HepG2 (cell line): ENCODE data around the gene PDZRN4. TPM values are rescaled to one million over a fixed set of nuclear protein-coding genes. Genes with fewer than 3 reads are reported as not detected.
"Not testable (repeated sequence)": the region's sequence is repeated elsewhere in the genome, so short reads cannot be mapped to it uniquely, and the experiment has no call there.

Experiments used
- ATAC-seq: fragments of 200-7000 bp; cut with Tn5 transposase; 3 replicates; pipeline ENCODE4 v1.9.1; 2020; ENCODE audit warnings: mild to moderate bottlenecking, moderate library complexity
- BruUV-seq: library from RNA; stranded (reverse); fragments of 400-500 nt; replicated peaks from 2 replicates; lab custom pipeline; 2021; lab: Mats Ljungman, UMichigan
- CTCF ChIA-PET: fragments of 300-600 bp; formaldehyde crosslinking; extraction: SDS; loops from one replicate; lab custom pipeline; 2021; ENCODE audit warnings: low total read pairs, inconsistent platforms, low intra/inter-chr PET ratio; lab: Yijun Ruan, JAX
- POLR2A ChIA-PET: fragments of 350-600 bp; sonication (Branson Sonifier 250); formaldehyde crosslinking; loops from one replicate; lab custom pipeline; 2020; ENCODE audit warnings: antibody characterized with exemption, inconsistent platforms; lab: Yijun Ruan, JAX
- DNase-seq: peaks from one replicate; pipeline ENCODE4 v3.0.0-alpha.2; 2015; ENCODE audit warnings: low spot score
- FAIRE-seq: peaks from 3 replicates; lab custom pipeline; 2011; peaks lifted over from hg19 to GRCh38; lab: Jason Lieb, UNC
- H2AFZ ChIP-seq: one replicate; pipeline ENCODE4 v1.6.1; 2011; ENCODE audit warnings: low read length, inconsistent platforms
- H3K27ac ChIP-seq: fragments of 300-600 bp; 3 replicates; pipeline ENCODE4 v1.8.0; 2011; ENCODE audit warnings: mixed run types, mild to moderate bottlenecking, mixed read lengths, low read length, inconsistent platforms; ENCODE audit not compliant: insufficient read depth; ENCODE audit errors: extremely low read length
- H3K27me3 ChIP-seq, 2 experiments: fragments of 200-600 bp in 1 of 2; 2 replicates in 1 of 2; 3 replicates in 1 of 2; pipeline versions ENCODE4 v1.6.0 to v1.8.0; 2011; ENCODE audit warnings: low read length in 2 of 2, mild to moderate bottlenecking in 2 of 2, moderate library complexity in 2 of 2, inconsistent platforms in 1 of 2; ENCODE audit not compliant: insufficient read depth in 2 of 2, control insufficient read depth in 1 of 2
- H3K36me3 ChIP-seq, 2 experiments: fragments of 200-600 bp in 1 of 2; replicated peaks in 1 of 2; 2 replicates in 1 of 2; 3 replicates in 1 of 2; pipeline versions ENCODE4 v1.5.1 to v1.8.0; 2011; ENCODE audit warnings: low read length in 2 of 2, inconsistent platforms in 1 of 2; ENCODE audit not compliant: insufficient read depth in 2 of 2, control insufficient read depth in 1 of 2
- H3K4me1 ChIP-seq: 2 replicates; pipeline ENCODE4 v1.5.1; 2012; ENCODE audit warnings: low read length, inconsistent platforms; ENCODE audit not compliant: insufficient read depth
- H3K4me2 ChIP-seq: 2 replicates; pipeline ENCODE4 v1.6.0; 2011; ENCODE audit warnings: low read depth, low read length, inconsistent platforms
- H3K4me3 ChIP-seq, 3 experiments: fragments of 200-600 bp in 1 of 3; sonication (generic), shearing (Covaris generic) in 1 of 3; replicated peaks in 1 of 3; 2 replicates each; pipeline ENCODE4 v1.5.1; 2011 to 2016; ENCODE audit warnings: low read length in 3 of 3, inconsistent platforms in 2 of 3, low read depth in 2 of 3, mild to moderate bottlenecking in 2 of 3, control low read depth in 1 of 3, mixed read lengths in 1 of 3; ENCODE audit not compliant: insufficient read depth in 1 of 3
- H3K79me2 ChIP-seq: one replicate; pipeline ENCODE4 v1.6.1; 2011; ENCODE audit warnings: low read length, inconsistent platforms; ENCODE audit not compliant: insufficient read depth
- H3K9ac ChIP-seq: 2 replicates; pipeline ENCODE4 v1.6.0; 2011; ENCODE audit warnings: mild to moderate bottlenecking, low read depth, low read length, inconsistent platforms; ENCODE audit not compliant: insufficient read depth
- H3K9me3 ChIP-seq: 2 replicates; pipeline ENCODE4 v1.5.1; 2012; ENCODE audit warnings: mild to moderate bottlenecking, low read length
- H4K20me1 ChIP-seq: 2 replicates; pipeline ENCODE4 v1.6.0; 2011; ENCODE audit warnings: inconsistent platforms, mild to moderate bottlenecking, low read length, moderate library complexity; ENCODE audit not compliant: insufficient read depth
- NR2F1 ChIP-seq, 2 experiments: fragments of 450-650 bp in 1 of 2; formaldehyde crosslinking in 1 of 2; IDR thresholded peaks; 2 replicates each; pipeline versions ENCODE4 v1.5.0 to v1.6.1; 2016 to 2020; ENCODE audit warnings: mild to moderate bottlenecking in 1 of 2, missing compliant biosample characterization in 1 of 2, missing genetic modification reagents in 1 of 2, moderate library complexity in 1 of 2
- REXO4 ChIP-seq: sonication (generic); formaldehyde crosslinking; IDR thresholded peaks from 2 replicates; pipeline ENCODE4 v1.8.0; 2022; ENCODE audit warnings: missing genetic modification reagents, mild to moderate bottlenecking, borderline replicate concordance
- SIX4 ChIP-seq: sonication (generic); formaldehyde crosslinking; IDR thresholded peaks from 2 replicates; pipeline ENCODE4 v1.4.0; 2020; ENCODE audit warnings: missing genetic modification reagents
- SUZ12 ChIP-seq: fragments of 150-350 bp; IDR thresholded peaks from 2 replicates; pipeline ENCODE4 v1.6.1; 2014; ENCODE audit warnings: low read depth, low read length
- XRCC5 ChIP-seq: fragments of 200-400 bp; formaldehyde crosslinking; optimal IDR thresholded peaks from 2 replicates; pipeline ENCODE3; 2017; ENCODE audit warnings: mild to moderate bottlenecking, low read length
- ZNF331 ChIP-seq: sonication (generic); formaldehyde crosslinking; IDR thresholded peaks from 2 replicates; pipeline ENCODE4 v1.4.0; 2020; ENCODE audit warnings: missing genetic modification reagents
- ZNF446 ChIP-seq: sonication (generic); formaldehyde crosslinking; IDR thresholded peaks from 2 replicates; pipeline ENCODE4 v1.5.0; 2020; ENCODE audit warnings: mild to moderate bottlenecking, missing genetic modification reagents
- WGBS: methylation state at CpG from one replicate; pipeline ENCODE4 v1.1.6; 2017; ENCODE audit warnings: low lambda C conversion rate; 5-methylcytosine and 5-hydroxymethylcytosine counted together
- in situ Hi-C: cut with HindIII; loops from 2 replicates; pipeline ENCODE4 v1.10.0; 2017; ENCODE audit warnings: low pct_unique_long_range_greater_than_20kb; ENCODE audit not compliant: extremely low pct_ligation_motif_present
- intact Hi-C: fragments of 100-400 bp; cut with micrococcal nuclease; formaldehyde crosslinking; loops from one replicate; pipeline ENCODE4 v1.10.0; 2022; ENCODE audit not compliant: unreplicated experiment
- polyA plus RNA-seq, 8 experiments: library from polyadenylated mRNA; depleted of rRNA in 3 of 8; stranded (reverse) in 7 of 8; unstranded in 1 of 8; fragments of >200 nt; fragmentation: Illumina TruSeq in 4 of 8; extraction: Trizol in 4 of 8; gene quantifications; 2 replicates each; pipeline versions ENCODE4 v1.2.1 to v1.2.3, GENCODE V29; 2011 to 2016; ENCODE audit warnings: low read depth in 4 of 8, missing spikeins in 1 of 8, mixed read lengths in 1 of 8; ENCODE audit not compliant: insufficient read depth in 1 of 8
- total RNA-seq, 5 experiments: library from RNA; depleted of rRNA; stranded (reverse); fragments of >200 nt; fragmentation: Illumina TruSeq; extraction: Trizol; gene quantifications; 2 replicates each; pipeline ENCODE4 v1.2.3, GENCODE V29; 2016; ENCODE audit warnings: low read depth in 1 of 5
- TF ChIP-seq, protein P1 (sequence below): sonication (generic); formaldehyde crosslinking; IDR thresholded peaks from 2 replicates; pipeline ENCODE4 v1.4.0; 2020; ENCODE audit warnings: mild to moderate bottlenecking, missing genetic modification reagents, borderline replicate concordance
- TF ChIP-seq, protein P2 (sequence below): sonication (generic); formaldehyde crosslinking; IDR thresholded peaks from 2 replicates; pipeline ENCODE4 v1.4.0; 2020; ENCODE audit warnings: missing genetic modification reagents, borderline replicate concordance

PDZRN4 gene
- total and polyA plus RNA-seq, 2 of the 13 experiments (the other 11 are each of a cell fraction or from before 2014, with no cell fraction given), result not detected

DNA sequence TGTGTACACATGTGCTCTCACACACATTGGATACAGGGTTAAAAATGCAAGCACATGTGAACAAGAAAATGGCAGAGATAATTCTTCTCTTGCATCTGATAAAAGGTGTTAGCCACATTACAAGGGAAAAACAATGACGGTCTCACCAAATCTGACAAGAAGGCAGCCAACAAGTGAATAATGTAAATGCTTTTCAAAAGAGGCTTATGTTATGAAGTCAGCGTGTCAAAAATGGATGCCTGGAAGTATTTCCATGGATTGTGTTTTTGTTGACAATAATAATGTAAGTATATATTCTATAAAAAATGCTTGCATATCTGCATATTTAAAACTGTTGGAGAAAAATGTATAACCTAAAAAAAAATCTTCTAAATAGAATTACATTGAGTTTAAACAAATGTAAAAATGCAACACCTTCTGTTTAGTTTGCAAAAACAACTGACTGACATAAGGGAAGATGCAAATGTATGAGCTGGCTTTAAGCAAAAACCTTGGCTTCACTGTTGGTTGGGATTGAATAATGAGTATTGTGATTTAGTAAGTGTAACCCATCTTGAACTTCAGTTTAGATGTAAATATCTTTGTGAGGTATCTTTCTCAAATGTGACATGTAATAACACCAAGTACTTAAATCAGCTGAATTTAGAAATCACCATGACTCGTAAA is 424.9 kb downstream of the PDZRN4 start (continued):
- TF ChIP-seq, protein P1, sequence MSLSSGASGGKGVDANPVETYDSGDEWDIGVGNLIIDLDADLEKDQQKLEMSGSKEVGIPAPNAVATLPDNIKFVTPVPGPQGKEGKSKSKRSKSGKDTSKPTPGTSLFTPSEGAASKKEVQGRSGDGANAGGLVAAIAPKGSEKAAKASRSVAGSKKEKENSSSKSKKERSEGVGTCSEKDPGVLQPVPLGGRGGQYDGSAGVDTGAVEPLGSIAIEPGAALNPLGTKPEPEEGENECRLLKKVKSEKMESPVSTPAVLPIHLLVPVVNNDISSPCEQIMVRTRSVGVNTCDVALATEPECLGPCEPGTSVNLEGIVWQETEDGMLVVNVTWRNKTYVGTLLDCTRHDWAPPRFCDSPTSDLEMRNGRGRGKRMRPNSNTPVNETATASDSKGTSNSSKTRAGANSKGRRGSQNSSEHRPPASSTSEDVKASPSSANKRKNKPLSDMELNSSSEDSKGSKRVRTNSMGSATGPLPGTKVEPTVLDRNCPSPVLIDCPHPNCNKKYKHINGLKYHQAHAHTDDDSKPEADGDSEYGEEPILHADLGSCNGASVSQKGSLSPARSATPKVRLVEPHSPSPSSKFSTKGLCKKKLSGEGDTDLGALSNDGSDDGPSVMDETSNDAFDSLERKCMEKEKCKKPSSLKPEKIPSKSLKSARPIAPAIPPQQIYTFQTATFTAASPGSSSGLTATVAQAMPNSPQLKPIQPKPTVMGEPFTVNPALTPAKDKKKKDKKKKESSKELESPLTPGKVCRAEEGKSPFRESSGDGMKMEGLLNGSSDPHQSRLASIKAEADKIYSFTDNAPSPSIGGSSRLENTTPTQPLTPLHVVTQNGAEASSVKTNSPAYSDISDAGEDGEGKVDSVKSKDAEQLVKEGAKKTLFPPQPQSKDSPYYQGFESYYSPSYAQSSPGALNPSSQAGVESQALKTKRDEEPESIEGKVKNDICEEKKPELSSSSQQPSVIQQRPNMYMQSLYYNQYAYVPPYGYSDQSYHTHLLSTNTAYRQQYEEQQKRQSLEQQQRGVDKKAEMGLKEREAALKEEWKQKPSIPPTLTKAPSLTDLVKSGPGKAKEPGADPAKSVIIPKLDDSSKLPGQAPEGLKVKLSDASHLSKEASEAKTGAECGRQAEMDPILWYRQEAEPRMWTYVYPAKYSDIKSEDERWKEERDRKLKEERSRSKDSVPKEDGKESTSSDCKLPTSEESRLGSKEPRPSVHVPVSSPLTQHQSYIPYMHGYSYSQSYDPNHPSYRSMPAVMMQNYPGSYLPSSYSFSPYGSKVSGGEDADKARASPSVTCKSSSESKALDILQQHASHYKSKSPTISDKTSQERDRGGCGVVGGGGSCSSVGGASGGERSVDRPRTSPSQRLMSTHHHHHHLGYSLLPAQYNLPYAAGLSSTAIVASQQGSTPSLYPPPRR (CRISPR knock-in tag), result no peak
- TF ChIP-seq NR2F1 (CRISPR knock-in tag; IDR thresholded peaks at IDR 0.05) (no peak), ZNF446 (CRISPR knock-in tag) (no peak), SIX4 (CRISPR knock-in tag) (no peak), REXO4 (no peak), XRCC5 (no peak), ZNF331 (CRISPR knock-in tag) (no peak), SUZ12 (no peak)
- TF ChIP-seq, protein P2, sequence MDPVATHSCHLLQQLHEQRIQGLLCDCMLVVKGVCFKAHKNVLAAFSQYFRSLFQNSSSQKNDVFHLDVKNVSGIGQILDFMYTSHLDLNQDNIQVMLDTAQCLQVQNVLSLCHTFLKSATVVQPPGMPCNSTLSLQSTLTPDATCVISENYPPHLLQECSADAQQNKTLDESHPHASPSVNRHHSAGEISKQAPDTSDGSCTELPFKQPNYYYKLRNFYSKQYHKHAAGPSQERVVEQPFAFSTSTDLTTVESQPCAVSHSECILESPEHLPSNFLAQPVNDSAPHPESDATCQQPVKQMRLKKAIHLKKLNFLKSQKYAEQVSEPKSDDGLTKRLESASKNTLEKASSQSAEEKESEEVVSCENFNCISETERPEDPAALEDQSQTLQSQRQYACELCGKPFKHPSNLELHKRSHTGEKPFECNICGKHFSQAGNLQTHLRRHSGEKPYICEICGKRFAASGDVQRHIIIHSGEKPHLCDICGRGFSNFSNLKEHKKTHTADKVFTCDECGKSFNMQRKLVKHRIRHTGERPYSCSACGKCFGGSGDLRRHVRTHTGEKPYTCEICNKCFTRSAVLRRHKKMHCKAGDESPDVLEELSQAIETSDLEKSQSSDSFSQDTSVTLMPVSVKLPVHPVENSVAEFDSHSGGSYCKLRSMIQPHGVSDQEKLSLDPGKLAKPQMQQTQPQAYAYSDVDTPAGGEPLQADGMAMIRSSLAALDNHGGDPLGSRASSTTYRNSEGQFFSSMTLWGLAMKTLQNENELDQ (CRISPR knock-in tag), result no peak
- TF ChIP-seq, all 625 proteins: peak for 0

DNA sequence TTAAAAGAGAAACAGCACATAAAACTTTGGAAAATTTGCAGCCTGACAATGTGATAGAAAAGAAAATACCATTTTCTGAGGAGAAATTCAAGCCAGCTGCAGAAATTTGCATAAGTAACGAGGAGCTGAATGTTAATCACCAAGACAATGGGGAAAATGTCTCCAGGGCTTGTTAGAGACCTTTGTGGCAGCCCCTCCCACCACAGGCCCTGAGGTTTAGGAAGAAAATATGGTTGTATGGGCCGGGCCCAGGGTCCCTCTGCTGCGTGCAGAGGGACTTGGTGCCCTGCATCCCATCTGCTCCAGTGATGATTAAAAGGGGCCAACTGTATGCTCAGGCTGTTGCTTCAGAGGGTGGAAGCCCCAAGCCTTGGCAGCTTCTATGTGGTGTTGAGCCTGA is 427.1 kb downstream of the PDZRN4 start:
- H3K27ac ChIP-seq, H3K9ac ChIP-seq, BruUV-seq, H3K4me1 ChIP-seq, H3K9me3 ChIP-seq, H3K4me3 ChIP-seq, DNase-seq, FAIRE-seq, H3K4me2 ChIP-seq, H4K20me1 ChIP-seq, H3K36me3 ChIP-seq, H3K27me3 ChIP-seq, H2AFZ ChIP-seq, CTCF ChIA-PET, H3K79me2 ChIP-seq, intact Hi-C loops, ATAC-seq, in situ Hi-C loops, POLR2A ChIA-PET: not testable (repeated sequence)
- 0% methylated on average over 1 of the region's 3 CpGs for WGBS
